Endothelial cell of umbilical vein (primary cell): ENCODE measurements around the gene LDLRAD4. TPM values are rescaled to one million over a fixed set of nuclear protein-coding genes. Genes with fewer than 3 reads are reported as not detected.

Source experiments
- BruUV-seq: library from RNA; stranded (reverse); fragments of 400-500 nt; replicated peaks from 2 replicates; lab custom pipeline; 2021; lab: Mats Ljungman, UMichigan
- CTCF ChIA-PET: fragments of 300-600, 350-600 bp; sonication (Branson Sonifier 250); formaldehyde crosslinking; loops from one replicate; lab custom pipeline; 2021; ENCODE audit warnings: antibody characterized with exemption, inconsistent platforms; lab: Charles Lee
- POLR2A ChIA-PET: fragments of 300-600, 350-600 bp; sonication (Branson Sonifier 250); formaldehyde crosslinking; loops from one replicate; lab custom pipeline; 2021; ENCODE audit warnings: antibody characterized with exemption, inconsistent platforms; lab: Charles Lee
- DNase-seq: peaks from one replicate; pipeline ENCODE4 v3.0.0-alpha.2; 2011; ENCODE audit warnings: low read depth, low spot score
- FAIRE-seq: peaks from 2 replicates; lab custom pipeline; 2011; peaks lifted over from hg19 to GRCh38; lab: Jason Lieb, UNC
- H2AFZ ChIP-seq: 2 replicates; pipeline ENCODE4 v1.6.0; 2012; ENCODE audit warnings: low read depth, low read length, control low read depth, inconsistent platforms
- H3K27ac ChIP-seq: 2 replicates; pipeline ENCODE4 v1.5.1; 2011; ENCODE audit warnings: low read depth, mild to moderate bottlenecking, control low read depth, low read length, moderate library complexity; ENCODE audit not compliant: insufficient read depth
- H3K27me3 ChIP-seq, 2 experiments: 2 replicates each; pipeline versions ENCODE4 v1.6.0 to v1.6.1; 2011; ENCODE audit warnings: low read length in 2 of 2, mixed read lengths in 1 of 2; ENCODE audit not compliant: control insufficient read depth in 2 of 2, insufficient read depth in 2 of 2
- H3K36me3 ChIP-seq, 2 experiments: 2 replicates in 1 of 2; 3 replicates in 1 of 2; pipeline ENCODE4 v1.5.1; 2011; ENCODE audit warnings: low read length in 2 of 2, mild to moderate bottlenecking in 1 of 2, moderate library complexity in 1 of 2; ENCODE audit not compliant: control insufficient read depth in 2 of 2, insufficient read depth in 2 of 2; ENCODE audit errors: extremely low read depth in 1 of 2
- H3K4me1 ChIP-seq: 3 replicates; pipeline ENCODE4 v1.5.1; 2011; ENCODE audit warnings: mild to moderate bottlenecking, low read length; ENCODE audit not compliant: control insufficient read depth, insufficient read depth; ENCODE audit errors: extremely low read depth
- H3K4me2 ChIP-seq: 2 replicates; pipeline ENCODE4 v1.6.1; 2011; ENCODE audit warnings: low read length, control low read depth, mixed read lengths; ENCODE audit not compliant: insufficient read depth
- H3K4me3 ChIP-seq, 3 experiments: fragments of 200-600 bp in 1 of 3; sonication (generic), shearing (Covaris generic) in 1 of 3; replicated peaks in 1 of 3; 2 replicates each; pipeline ENCODE4 v1.5.1; 2011 to 2016; ENCODE audit warnings: control low read depth in 3 of 3, low read length in 3 of 3, mild to moderate bottlenecking in 2 of 3, inconsistent platforms in 1 of 3, low read depth in 1 of 3, moderate library complexity in 1 of 3; ENCODE audit not compliant: insufficient read depth in 1 of 3
- H3K79me2 ChIP-seq: 2 replicates; pipeline ENCODE4 v1.6.0; 2012; ENCODE audit warnings: low read length, inconsistent platforms; ENCODE audit not compliant: control insufficient read depth, insufficient read depth
- H3K9ac ChIP-seq: replicated peaks from 2 replicates; pipeline ENCODE3; 2011; ENCODE audit warnings: low read length, control low read depth; ENCODE audit not compliant: insufficient read depth; ENCODE audit errors: extremely low read depth
- H3K9me1 ChIP-seq: replicated peaks from 3 replicates; pipeline ENCODE4 v1.6.0; 2011; ENCODE audit warnings: mild to moderate bottlenecking, low read length; ENCODE audit not compliant: control insufficient read depth, insufficient read depth; ENCODE audit errors: extremely low read depth
- H3K9me3 ChIP-seq: replicated peaks from 2 replicates; pipeline ENCODE4 v1.5.1; 2012; ENCODE audit warnings: low read length, inconsistent platforms; ENCODE audit not compliant: control insufficient read depth, insufficient read depth
- H4K20me1 ChIP-seq: replicated peaks from 2 replicates; pipeline ENCODE3; 2011; ENCODE audit warnings: mild to moderate bottlenecking, low read length; ENCODE audit not compliant: control insufficient read depth, insufficient read depth; ENCODE audit errors: extremely low read depth
- EZH2 ChIP-seq: IDR thresholded peaks from 2 replicates; pipeline ENCODE4 v1.6.1; 2012; ENCODE audit warnings: borderline replicate concordance, low read depth, mild to moderate bottlenecking, moderate library complexity, low read length, inconsistent platforms; ENCODE audit not compliant: severe bottlenecking
- FOS ChIP-seq: IDR thresholded peaks from 2 replicates; pipeline ENCODE4 v1.6.1; 2011; ENCODE audit warnings: mild to moderate bottlenecking, low read length, moderate library complexity, borderline replicate concordance; ENCODE audit not compliant: insufficient read depth
- GATA2 ChIP-seq: IDR thresholded peaks from 2 replicates; pipeline ENCODE4 v1.7.0; 2011; ENCODE audit warnings: low read depth, mild to moderate bottlenecking, moderate library complexity, mixed read lengths, low read length; ENCODE audit not compliant: insufficient read length, insufficient read depth
- JUN ChIP-seq: IDR thresholded peaks from 2 replicates; pipeline ENCODE4 v1.6.1; 2011; ENCODE audit warnings: borderline replicate concordance, low read depth; ENCODE audit not compliant: insufficient read length, insufficient read depth
- MYC ChIP-seq: IDR thresholded peaks from one replicate; pipeline ENCODE4 v1.6.1; 2011; ENCODE audit warnings: mild to moderate bottlenecking, low read depth, low read length
- POLR2A ChIP-seq: IDR thresholded peaks from 2 replicates; pipeline ENCODE4 v1.6.1; 2012; ENCODE audit warnings: low read depth, mild to moderate bottlenecking, control low read depth, low read length
- POLR2AphosphoS5 ChIP-seq: IDR thresholded peaks from 2 replicates; pipeline ENCODE4 v1.6.1; 2012; ENCODE audit warnings: low read depth, mild to moderate bottlenecking, control low read depth, low read length, moderate library complexity; ENCODE audit not compliant: insufficient read depth
- dilution Hi-C: fragments of 300-500 bp; cut with MboI; formaldehyde crosslinking; loops from one replicate; pipeline ENCODE4 v1.15.0; 2019; ENCODE audit warnings: low sequenced_read_pairs; ENCODE audit not compliant: extremely low pct_ligation_motif_present
- intact Hi-C: fragments of 100-400 bp; cut with micrococcal nuclease; formaldehyde crosslinking; loops from one replicate; pipeline ENCODE4 v1.10.0; 2022
- polyA plus RNA-seq, 4 experiments: library from polyadenylated mRNA; depleted of rRNA in 3 of 4; stranded (reverse) in 3 of 4; unstranded in 1 of 4; fragments of >200 nt; gene quantifications; 2 replicates each; pipeline versions ENCODE4 v1.2.1 to v1.2.3, GENCODE V29; 2011 to 2012; ENCODE audit warnings: missing spikeins in 1 of 4
- total RNA-seq: library from RNA; stranded (reverse); gene quantifications from 2 replicates; pipeline ENCODE4 v1.2.3, GENCODE V29; 2021
- TF ChIP-seq, protein P1 (sequence below), 2 donors: IDR thresholded peaks; 1 replicate in 1 of 2; 2 replicates in 1 of 2; pipeline ENCODE4 v1.5.1; 2011; ENCODE audit warnings: low read length in 2 of 2, mild to moderate bottlenecking in 2 of 2, moderate library complexity in 2 of 2, control low read depth in 1 of 2, inconsistent platforms in 1 of 2, low read depth in 1 of 2; ENCODE audit not compliant: insufficient read depth in 1 of 2; ENCODE audit errors: extremely low read depth in 1 of 2
- TF ChIP-seq, protein P2 (sequence below): IDR thresholded peaks from 2 replicates; pipeline ENCODE4 v1.6.1; 2011; ENCODE audit not compliant: insufficient read depth, insufficient read length

The LDLRAD4 gene
- total and polyA plus RNA-seq, 2 donors (not counting 3 experiments of a cell fraction or from before 2014, with no cell fraction given), result 5.2 to 6.5 TPM

- Histone ChIP-seq H3K79me2 (no peaks in the 10 kb centered on the region), H3K36me3 (no peaks in the 10 kb centered on the region), H3K9me1 (no peaks in the 10 kb centered on the region), H3K4me3 (no peak overlapping the region), H3K9me3 (no peaks in the 10 kb centered on the region), H4K20me1 (no peaks in the 10 kb centered on the region), H3K4me2 (no peak overlapping the region), H3K9ac (no peak overlapping the region), H3K27ac (no peak overlapping the region), H3K27me3 (peaks cover 0 to 2% of the 10 kb centered on the region in 2 experiments), H3K4me1 (peaks cover 36% of the 10 kb centered on the region), H2AFZ (no peak overlapping the region)
- dilution Hi-C loops, result no loop called here
- ChIA-PET CTCF (interaction anchor here (2.0 kb wide), 1 partner anchor 266 kb away, joined by 5 read pairs; no protein-coding TSS in a partner anchor), POLR2A (no interaction called here)
- no TSS peak for BruUV-seq
- TF ChIP-seq, protein P1, sequence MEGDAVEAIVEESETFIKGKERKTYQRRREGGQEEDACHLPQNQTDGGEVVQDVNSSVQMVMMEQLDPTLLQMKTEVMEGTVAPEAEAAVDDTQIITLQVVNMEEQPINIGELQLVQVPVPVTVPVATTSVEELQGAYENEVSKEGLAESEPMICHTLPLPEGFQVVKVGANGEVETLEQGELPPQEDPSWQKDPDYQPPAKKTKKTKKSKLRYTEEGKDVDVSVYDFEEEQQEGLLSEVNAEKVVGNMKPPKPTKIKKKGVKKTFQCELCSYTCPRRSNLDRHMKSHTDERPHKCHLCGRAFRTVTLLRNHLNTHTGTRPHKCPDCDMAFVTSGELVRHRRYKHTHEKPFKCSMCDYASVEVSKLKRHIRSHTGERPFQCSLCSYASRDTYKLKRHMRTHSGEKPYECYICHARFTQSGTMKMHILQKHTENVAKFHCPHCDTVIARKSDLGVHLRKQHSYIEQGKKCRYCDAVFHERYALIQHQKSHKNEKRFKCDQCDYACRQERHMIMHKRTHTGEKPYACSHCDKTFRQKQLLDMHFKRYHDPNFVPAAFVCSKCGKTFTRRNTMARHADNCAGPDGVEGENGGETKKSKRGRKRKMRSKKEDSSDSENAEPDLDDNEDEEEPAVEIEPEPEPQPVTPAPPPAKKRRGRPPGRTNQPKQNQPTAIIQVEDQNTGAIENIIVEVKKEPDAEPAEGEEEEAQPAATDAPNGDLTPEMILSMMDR (IDR thresholded peaks at IDR 0.05; ENCODE audit: extremely low read depth in 1 of 2, insufficient read depth in 1 of 2, low read depth in 1 of 2, low read length in 2 of 2), result no peak
- TF ChIP-seq MYC (no peak), POLR2A (no peak), POLR2AphosphoS5 (no peak), GATA2 (no peak), FOS (no peak), EZH2 (no peak), JUN (no peak)
- TF ChIP-seq, protein P2, sequence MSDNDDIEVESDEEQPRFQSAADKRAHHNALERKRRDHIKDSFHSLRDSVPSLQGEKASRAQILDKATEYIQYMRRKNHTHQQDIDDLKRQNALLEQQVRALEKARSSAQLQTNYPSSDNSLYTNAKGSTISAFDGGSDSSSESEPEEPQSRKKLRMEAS, result no peak
- no peak for DNase-seq
- intact Hi-C loops, result loop anchor here (10.0 kb wide), 1 partner anchor 200 kb away; no protein-coding TSS in a partner anchor
- no peak for FAIRE-seq
These were observed 45.8 kb downstream of the LDLRAD4 start for GRCh38 chr18:13264091-13265007.
